SK-N-MC (cell line): ENCODE measurements around the gene ADK.

ENCODE experiments used
- DNase-seq: peaks from one replicate; pipeline ENCODE4 v3.0.0-alpha.2; 2011; ENCODE audit warnings: low read depth, low spot score
- H3K27ac ChIP-seq: fragments of 200-600 bp; sonication (generic); 2 replicates; pipeline ENCODE4 v1.5.1; 2016; ENCODE audit warnings: mixed run types
- H3K36me3 ChIP-seq: fragments of 200-600 bp; sonication (generic); 2 replicates; pipeline ENCODE4 v1.6.1; 2017; ENCODE audit warnings: antibody characterized with exemption, low read length, mixed read lengths; ENCODE audit not compliant: insufficient read depth
- H3K4me3 ChIP-seq: fragments of 200-600 bp; sonication (generic); 2 replicates; pipeline ENCODE4 v1.5.1; 2016
- H3K9ac ChIP-seq: fragments of 200-600 bp; sonication (generic); 2 replicates; pipeline ENCODE4 v1.8.0; 2017; ENCODE audit warnings: mixed run types, mixed read lengths; ENCODE audit not compliant: insufficient read length
- H3K9me3 ChIP-seq: fragments of 200-600 bp; sonication (generic); 2 replicates; pipeline ENCODE4 v1.6.1; 2017; ENCODE audit warnings: low read depth, mild to moderate bottlenecking, antibody characterized with exemption, low read length, moderate library complexity, mixed read lengths
- EZH2 ChIP-seq: fragments of 200-600 bp; sonication (generic); IDR thresholded peaks from one replicate; pipeline ENCODE4 v1.6.1; 2017; ENCODE audit warnings: antibody characterized with exemption
- FOXP2 ChIP-seq: optimal IDR thresholded peaks from 2 replicates; pipeline ENCODE3; 2011; ENCODE audit warnings: mild to moderate bottlenecking, moderate library complexity; ENCODE audit not compliant: insufficient read depth; ENCODE audit errors: extremely low read length, control extremely low read depth
- POLR2AphosphoS5 ChIP-seq: IDR thresholded peaks from 2 replicates; pipeline ENCODE4 v1.6.1; 2012; ENCODE audit warnings: mild to moderate bottlenecking, low read depth, low read length, borderline replicate concordance

Gene ADK

GRCh38 chr10:74500026-74500704 lies 349.1 kb downstream of the ADK start:
- TF ChIP-seq FOXP2 (no peak), EZH2 (no peak), POLR2AphosphoS5 (no peak)

GRCh38 chr10:74500816-74501215 lies 349.8 kb downstream of the ADK start:
- DNase-seq: no peak
- TF ChIP-seq FOXP2 (no peak), POLR2AphosphoS5 (no peak), EZH2 (no peak)

More at GRCh38 chr10:74500026-74500704, 349.1 kb downstream of the ADK start:
- Histone ChIP-seq H3K9ac (no peak overlapping the region), H3K4me3 (no peak overlapping the region), H3K36me3 (no peaks in the 10 kb centered on the region), H3K9me3 (no peaks in the 10 kb centered on the region), H3K27ac (no peak overlapping the region)
- DNase-seq: no peak

GRCh38 chr10:74502963-74503608 lies 352.1 kb downstream of the ADK start:
- Histone ChIP-seq H3K9ac (no peak overlapping the region), H3K27ac (no peak overlapping the region), H3K36me3 (no peaks in the 10 kb centered on the region), H3K9me3 (no peaks in the 10 kb centered on the region), H3K4me3 (no peak overlapping the region)
- DNase-seq: no peak
- TF ChIP-seq FOXP2 (no peak), EZH2 (no peak), POLR2AphosphoS5 (no peak)

More at GRCh38 chr10:74500816-74501215, 349.8 kb downstream of the ADK start:
- H3K36me3 ChIP-seq: no peaks in the 10 kb centered on the region
- H3K9ac ChIP-seq: no peak overlapping the region
- no peak overlapping the region for H3K27ac ChIP-seq
- no peaks in the 10 kb centered on the region for H3K9me3 ChIP-seq
- H3K4me3 ChIP-seq: no peak overlapping the region

GRCh38 chr10:74507951-74508350 lies 356.9 kb downstream of the ADK start:
- no peaks in the 10 kb centered on the region for H3K9me3 ChIP-seq
- no peak overlapping the region for H3K4me3 ChIP-seq
- no peak overlapping the region for H3K9ac ChIP-seq
- no peak for TF ChIP-seq EZH2
- TF ChIP-seq POLR2AphosphoS5: no peak
- no peak for TF ChIP-seq FOXP2
- DNase-seq: no peak
- no peak overlapping the region for H3K27ac ChIP-seq
- no peaks in the 10 kb centered on the region for H3K36me3 ChIP-seq

- DNase-seq: no peak
- no peaks in the 10 kb centered on the region for H3K9me3 ChIP-seq
- no peak overlapping the region for H3K4me3 ChIP-seq
- H3K9ac ChIP-seq: no peak overlapping the region
- no peaks in the 10 kb centered on the region for H3K36me3 ChIP-seq
- no peak for TF ChIP-seq POLR2AphosphoS5
- TF ChIP-seq EZH2: no peak
- no peak for TF ChIP-seq FOXP2
- no peak overlapping the region for H3K27ac ChIP-seq
Observed at GRCh38 chr10:74510594-74510993, 359.6 kb downstream of the ADK start.

GRCh38 chr10:74511051-74511450 lies 360.0 kb downstream of the ADK start:
- no peak overlapping the region for H3K9ac ChIP-seq
- no peak overlapping the region for H3K27ac ChIP-seq
- DNase-seq: no peak
- H3K9me3 ChIP-seq: no peaks in the 10 kb centered on the region
- no peak overlapping the region for H3K4me3 ChIP-seq
- TF ChIP-seq POLR2AphosphoS5 (no peak), FOXP2 (no peak), EZH2 (no peak)
- H3K36me3 ChIP-seq: no peaks in the 10 kb centered on the region

GRCh38 chr10:74514322-74514721 lies 363.3 kb downstream of the ADK start:
- no peak for DNase-seq

GRCh38 chr10:74518061-74518460 lies 367.0 kb downstream of the ADK start:
- DNase-seq: no peak
- Histone ChIP-seq H3K36me3 (no peaks in the 10 kb centered on the region), H3K9ac (no peak overlapping the region), H3K27ac (no peak overlapping the region), H3K4me3 (no peak overlapping the region), H3K9me3 (no peaks in the 10 kb centered on the region)
- TF ChIP-seq FOXP2 (no peak), POLR2AphosphoS5 (no peak), EZH2 (no peak)

More at GRCh38 chr10:74514322-74514721, 363.3 kb downstream of the ADK start:
- no peak overlapping the region for H3K4me3 ChIP-seq
- H3K27ac ChIP-seq: no peak overlapping the region
- no peak overlapping the region for H3K9ac ChIP-seq
- H3K36me3 ChIP-seq: no peaks in the 10 kb centered on the region
- no peaks in the 10 kb centered on the region for H3K9me3 ChIP-seq
- TF ChIP-seq EZH2 (no peak), FOXP2 (no peak), POLR2AphosphoS5 (no peak)

- DNase-seq: no peak
- Histone ChIP-seq H3K9me3 (no peaks in the 10 kb centered on the region), H3K4me3 (no peak overlapping the region), H3K27ac (no peak overlapping the region), H3K9ac (no peak overlapping the region), H3K36me3 (no peaks in the 10 kb centered on the region)
- TF ChIP-seq POLR2AphosphoS5 (no peak), EZH2 (no peak), FOXP2 (no peak)
Observed at GRCh38 chr10:74521526-74521925, 370.5 kb downstream of the ADK start.
